Measurements from ENCODE around the gene ADAM12.

ADAM12 gene

DNA sequence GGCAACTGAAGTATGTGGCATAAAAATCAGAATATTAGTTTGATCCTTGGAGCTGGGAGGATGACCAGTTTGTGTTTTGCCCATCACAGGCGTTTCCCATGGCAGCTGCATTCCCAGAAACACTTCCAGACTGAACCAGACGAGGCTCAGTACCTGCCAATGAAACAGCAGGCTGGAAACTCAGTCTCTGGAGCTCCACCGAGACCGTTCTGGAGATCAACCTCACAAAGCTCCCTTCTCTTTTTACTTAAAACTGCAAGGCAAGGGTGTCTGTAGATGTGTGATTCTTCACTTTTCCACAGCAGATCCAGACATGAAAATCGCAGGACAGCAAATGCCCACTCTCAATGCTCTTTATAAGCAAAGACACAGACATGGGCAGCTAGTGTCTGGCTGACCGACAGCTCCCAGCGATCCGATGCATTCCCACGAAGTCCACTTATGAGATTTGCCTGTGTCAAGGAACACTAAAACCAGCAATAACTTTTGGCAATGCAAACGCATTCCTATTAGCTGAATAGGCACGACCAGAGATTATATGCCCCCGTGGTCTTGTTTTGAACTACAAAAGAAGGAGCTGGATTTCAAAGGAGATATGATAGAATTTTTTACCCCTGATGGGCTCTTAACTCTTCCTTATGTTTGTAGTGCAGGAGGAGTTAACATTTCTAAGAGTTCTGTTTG is 72.6 kb downstream of the ADAM12 start:
- DNase-seq (ENCODE audit: low read depth), result peak; percentile 71

DNA sequence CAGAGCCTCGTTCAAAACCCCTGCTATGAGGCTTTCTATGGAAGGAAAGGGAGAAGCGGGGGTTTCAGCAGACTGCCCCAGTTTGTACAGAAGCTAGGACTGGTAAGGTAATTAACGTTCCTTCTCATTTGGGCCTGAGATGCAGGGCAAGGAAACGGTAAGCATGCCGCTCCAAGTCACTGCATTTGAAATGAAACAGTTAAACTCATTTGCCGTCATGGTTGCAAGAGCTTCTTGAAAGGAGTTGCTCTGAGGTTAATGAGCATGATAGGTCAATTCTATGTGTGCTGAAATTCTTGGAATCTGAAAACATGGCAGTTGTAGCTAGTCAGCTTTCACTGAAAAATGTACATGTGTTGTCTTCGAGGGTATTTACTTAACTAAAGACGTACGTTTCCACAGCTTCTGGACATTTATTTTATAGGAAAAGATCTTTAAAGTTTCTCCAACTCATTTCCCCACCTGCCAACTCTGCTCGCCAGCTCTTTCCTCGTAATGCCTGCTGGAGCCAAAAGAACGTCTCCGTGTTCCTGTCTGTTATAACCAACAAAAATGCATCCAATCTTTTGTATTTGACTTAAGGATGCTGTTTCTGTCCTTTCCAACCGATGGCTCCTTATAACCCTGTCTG is 73.3 kb downstream of the ADAM12 start:
- no peak for DNase-seq (ENCODE audit: low read depth)

GRCh38 chr10:126312167-126312566 is 76.1 kb downstream of the ADAM12 start:
- DNase-seq (ENCODE audit: low read depth), result no peak

GRCh38 chr10:126309228-126309883 is 78.9 kb downstream of the ADAM12 start:
- DNase-seq (ENCODE audit: low read depth), result no peak

- no peak for DNase-seq (ENCODE audit: low read depth)
Observed at GRCh38 chr10:126302826-126303665, 85.2 kb downstream of the ADAM12 start.

GRCh38 chr10:126302476-126302756 is 85.9 kb downstream of the ADAM12 start:
- DNase-seq (ENCODE audit: low read depth), result no peak

DNA sequence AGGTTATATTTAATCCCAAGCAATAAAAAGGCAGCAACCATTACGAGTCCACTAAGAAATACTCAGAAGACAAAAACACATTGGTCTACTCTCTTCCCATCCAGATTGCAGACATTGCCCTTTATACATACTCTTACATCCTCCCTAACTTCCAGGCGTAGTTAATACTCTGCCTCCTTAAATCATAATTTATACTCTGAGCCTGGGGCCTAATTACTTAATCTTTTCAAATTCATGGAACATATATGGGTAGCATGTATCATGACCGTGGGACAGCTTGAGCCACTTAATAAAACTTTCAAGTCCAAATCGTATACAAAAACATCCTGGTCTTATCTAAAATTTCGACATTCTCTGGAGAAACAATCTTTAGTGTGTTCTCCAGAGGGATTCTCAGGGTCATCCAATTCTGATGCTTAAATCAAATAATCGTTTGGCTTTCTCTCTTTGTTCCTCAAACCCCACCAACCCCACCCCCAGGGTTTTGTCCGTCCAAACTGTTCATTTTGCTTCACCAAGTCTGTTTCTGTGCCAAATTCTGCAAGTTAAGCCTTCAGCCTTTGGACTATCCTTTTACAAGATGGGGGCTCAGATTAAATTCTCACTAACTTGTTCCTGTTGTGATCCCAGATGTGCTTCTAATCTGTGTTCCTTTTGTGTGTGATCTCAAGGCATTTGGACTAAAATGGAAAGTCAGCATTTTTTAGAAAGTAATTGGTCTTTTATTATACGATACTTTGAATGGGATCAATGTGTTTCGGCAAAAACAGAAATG is 86.4 kb downstream of the ADAM12 start:
- no peak for DNase-seq (ENCODE audit: low read depth)

GRCh38 chr10:126294451-126294850 is 93.8 kb downstream of the ADAM12 start:
- no peak for DNase-seq (ENCODE audit: low read depth)

DNA sequence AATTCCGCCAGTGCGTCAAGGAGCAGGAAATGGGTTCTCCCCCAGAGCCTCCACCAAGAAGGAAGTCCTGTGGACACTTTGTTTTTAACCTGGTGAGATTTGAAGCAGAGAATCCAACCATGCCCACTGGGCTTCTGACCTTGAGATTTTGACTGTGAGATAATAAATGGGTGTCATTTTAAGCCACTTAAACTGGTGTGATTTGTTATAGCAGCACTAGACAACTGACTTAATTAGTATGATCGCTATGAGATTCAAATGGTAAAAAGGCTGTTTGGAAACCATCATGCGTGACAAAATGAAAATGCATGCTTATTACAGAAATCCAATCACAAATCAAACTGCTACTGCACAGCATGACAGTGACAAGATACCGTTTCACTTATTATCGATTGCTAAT is 98.0 kb downstream of the ADAM12 start:
- no peak for DNase-seq (ENCODE audit: low read depth)

DNA sequence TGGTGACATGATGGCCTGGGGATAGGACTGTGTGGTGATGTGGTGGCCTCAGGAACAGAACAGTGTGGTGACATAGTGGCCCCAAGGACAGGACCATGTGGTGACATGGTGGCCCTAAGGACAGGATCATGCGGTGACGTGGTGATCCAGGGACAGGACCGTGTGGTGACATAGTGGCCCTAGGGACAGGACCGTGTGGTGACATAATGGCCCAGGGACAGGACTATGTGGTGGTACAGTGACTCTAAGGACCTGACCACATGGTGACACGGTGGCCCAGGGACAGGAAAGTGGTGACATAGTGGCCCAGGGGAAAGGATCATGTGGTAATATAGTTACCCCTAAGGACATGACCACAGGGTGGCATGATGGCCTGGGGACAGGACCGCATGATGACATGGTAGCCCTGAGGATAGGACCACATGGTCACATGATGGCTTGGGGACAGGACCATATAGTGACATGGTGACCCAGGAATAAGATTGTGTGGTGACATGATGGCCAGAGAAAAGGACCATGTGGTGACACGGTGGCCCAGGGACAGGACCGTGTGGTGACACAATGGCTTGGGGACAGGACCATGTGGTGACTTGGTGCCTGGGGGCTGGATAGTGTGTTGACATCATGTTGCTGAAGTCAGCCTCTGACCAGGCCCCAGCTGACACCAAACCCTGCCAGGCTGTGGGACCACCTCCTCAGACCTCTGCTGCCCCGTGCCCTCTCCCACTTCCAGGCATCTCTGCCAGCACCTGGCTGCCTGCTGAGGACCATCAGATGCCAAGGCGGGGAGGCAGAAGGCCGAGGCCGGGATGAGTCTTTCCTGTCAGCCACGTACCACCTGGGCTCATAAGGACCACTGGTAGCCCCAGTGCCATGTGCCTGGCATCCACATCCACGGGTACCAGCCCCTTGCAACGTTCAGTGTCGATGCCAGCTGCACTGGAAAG is 99.5 kb downstream of the ADAM12 start:
- no peak for DNase-seq (ENCODE audit: low read depth)

DNA sequence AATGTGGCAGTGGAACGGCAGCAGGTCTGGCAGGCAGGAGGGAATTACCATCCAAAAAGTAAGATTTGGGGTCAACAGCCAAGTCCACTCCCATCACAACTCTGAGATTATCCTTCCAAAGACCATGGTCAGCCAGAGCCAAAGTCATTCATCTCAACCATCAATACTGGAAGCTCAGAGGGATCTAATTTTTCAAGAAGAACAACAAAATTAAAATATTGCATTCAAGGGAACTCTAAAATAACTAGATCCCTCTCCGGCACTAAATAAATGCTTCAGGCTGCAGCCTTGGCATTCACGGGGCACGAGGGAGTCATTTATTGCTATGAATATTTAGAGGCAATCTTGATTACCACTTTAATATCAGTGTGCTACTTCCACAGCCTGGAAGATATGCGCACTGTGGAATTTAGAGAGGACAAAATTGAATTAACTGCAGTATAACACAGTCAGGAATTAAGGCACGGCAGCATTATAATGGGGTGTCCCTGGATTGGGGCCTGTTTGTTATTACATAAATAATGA is 102.0 kb downstream of the ADAM12 start:
- no peak for DNase-seq (ENCODE audit: low read depth)

DNA sequence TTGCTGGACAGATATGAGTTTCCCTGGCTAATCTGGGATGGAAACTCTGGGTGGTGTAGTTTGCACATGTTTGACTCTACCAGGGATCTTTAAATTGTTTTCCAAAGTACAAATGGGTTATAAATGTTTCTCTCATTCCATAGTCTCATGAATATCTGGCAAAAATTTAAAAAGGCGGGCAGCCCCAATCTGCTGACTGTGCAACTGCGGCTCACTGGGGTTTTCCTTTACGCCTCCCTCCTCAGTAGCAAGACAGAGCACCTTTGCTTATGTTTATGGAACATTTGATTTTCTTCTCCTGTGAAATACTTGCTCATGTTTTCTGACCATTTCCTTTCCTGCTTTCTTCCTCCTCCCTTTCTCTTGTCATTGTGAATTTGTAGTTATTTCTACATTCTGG is 105.0 kb downstream of the ADAM12 start:
- DNase-seq (ENCODE audit: low read depth), result no peak

DNA sequence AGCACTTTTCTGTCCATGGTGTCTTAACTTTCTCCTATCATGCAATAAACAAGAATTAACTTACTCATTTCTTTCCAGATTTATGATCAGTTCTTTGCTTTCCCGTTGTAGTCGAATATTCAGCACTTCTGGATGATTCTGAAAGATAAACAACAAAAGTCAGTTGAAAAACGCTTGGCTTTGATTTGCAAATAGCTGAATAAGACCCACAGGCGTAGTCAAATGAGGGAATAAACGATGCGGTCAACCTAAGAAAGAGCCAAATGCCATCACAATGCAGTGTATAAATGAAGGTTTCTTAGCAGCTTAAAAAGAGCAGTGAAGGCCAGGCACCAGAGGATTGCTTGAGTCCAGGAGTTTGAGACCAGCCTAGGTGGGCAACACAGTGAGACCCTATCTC is 109.4 kb downstream of the ADAM12 start:
- no peak for DNase-seq (ENCODE audit: low read depth)

DNA sequence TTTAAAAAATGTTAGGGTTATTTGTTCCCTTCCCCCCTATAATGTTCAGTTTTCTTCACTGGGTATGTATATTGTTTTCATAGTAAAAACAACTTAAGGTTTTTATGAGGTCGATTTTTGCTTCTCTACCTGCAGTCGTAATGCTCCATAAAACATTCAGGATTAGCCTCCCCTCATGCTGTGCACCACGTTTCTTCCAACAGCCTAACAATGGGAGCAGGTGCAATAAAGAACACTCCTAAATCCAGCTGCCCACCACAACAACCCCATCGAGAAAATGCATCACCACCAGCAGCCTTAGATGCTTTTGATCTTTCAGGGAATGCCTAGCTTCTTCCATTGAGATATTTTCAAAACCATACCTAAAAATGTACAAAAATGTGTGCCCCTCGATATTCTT is 111.1 kb downstream of the ADAM12 start:
- DNase-seq (ENCODE audit: low read depth), result no peak

DNA sequence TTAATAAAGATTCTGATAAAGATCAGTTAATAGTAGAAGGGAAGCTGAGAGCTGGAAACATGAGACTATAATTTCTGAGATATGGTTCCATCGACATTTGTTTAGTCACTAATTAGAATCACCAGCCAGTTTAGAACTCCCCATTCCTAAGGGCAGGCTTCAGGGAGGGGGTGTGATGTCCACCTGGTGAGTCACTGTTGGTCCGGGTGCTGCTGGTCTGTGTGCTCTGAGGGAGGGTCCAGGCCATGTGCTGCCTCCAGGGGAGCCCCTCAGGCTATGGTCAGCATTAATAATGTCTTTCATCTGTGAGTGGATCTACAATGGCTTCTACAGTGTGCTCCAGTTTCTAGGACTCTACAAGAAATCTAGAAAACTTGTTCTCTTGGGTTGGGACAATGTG is 115.8 kb downstream of the ADAM12 start:
- DNase-seq (ENCODE audit: low read depth), result no peak

GRCh38 chr10:126270111-126270510 is 118.2 kb downstream of the ADAM12 start:
- DNase-seq (ENCODE audit: low read depth), result peak; percentile 50

DNA sequence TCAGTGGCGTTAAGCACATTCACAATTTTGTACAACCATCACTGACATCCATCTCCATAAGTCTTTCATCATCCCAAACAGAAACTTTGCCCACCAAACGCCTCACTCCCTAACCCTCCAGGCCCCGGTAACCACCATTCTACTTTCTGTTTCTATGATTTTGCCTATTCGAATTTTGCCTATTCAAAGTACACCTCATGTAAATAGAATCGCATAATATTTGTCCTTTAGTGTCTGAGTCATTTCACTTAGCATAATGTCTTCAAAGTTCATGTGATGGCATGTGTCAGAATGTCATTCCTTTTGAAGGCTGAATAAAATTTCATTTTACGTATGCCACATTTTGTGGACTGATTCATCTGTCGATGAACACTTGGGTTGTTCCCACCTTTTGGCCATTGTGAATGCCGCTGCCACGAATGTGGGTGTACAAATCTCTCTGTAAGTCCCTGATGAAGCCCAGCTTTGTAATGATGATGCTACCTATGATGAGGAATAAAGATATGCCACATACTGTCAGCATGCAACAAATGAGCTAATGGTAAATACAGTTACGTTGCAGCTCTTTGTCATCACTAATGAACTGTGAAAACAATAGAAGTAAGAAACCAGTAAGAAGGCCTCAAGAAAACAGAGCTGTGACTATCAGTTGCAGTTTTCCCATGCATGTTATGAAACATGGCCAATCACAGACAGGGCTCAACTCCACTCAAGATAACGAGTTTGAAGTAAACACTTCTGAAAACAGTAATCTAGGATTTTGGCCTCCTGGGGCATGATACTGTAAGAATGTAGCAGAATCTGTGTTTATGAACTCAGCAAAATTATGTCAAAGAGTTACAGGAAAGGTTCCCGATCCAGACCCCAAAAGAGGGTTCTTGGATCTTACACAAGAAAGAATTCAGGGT is 120.0 kb downstream of the ADAM12 start:
- DNase-seq (ENCODE audit: low read depth), result no peak

GRCh38 chr10:126264102-126265018 is 123.9 kb downstream of the ADAM12 start:
- DNase-seq (ENCODE audit: low read depth), result no peak

Measured in iris pigment epithelial cell (primary cell).